ENCODE measurements around the gene ERICH2. TPM values are rescaled to one million over a fixed set of nuclear protein-coding genes. Genes with fewer than 3 reads are reported as not detected.

ERICH2 gene
- total RNA-seq, 4 donors from 2014 or later: not detected

DNA sequence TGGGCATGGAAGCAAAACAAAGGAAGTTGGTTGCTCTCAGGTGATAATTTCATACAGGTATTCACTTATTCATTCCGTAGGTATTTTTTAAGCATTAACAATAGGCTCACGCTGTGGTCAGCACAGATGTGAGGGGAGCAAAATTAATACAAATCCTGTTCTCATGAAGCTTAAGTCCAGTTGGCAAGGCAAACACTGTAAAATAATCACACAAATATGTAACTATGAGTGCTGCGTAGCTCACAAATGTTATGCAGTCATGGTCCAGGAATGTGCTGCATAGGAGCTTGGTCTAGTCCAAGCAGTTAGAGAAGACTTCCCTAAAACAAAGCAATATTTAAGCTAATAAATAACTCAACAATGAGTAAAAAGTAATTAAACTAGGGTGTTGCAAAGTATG is 31.1 kb upstream of the ERICH2 start:
- no peak for TF ChIP-seq CTCF (IDR thresholded peaks at IDR 0.05)
- TF ChIP-seq POLR2A (IDR thresholded peaks at IDR 0.05): no peak
- TF ChIP-seq POLR2AphosphoS5 (IDR thresholded peaks at IDR 0.05): no peak
- TF ChIP-seq EP300 (IDR thresholded peaks at IDR 0.05): no peak
- Histone ChIP-seq H3K4me3 (no peak overlapping the region), H3K27me3 (peaks cover 21% of the 10 kb centered on the region), H3K36me3 (no peaks in the 10 kb centered on the region), H3K4me1 (no peaks in the 10 kb centered on the region), H3K27ac (no peak overlapping the region), H3K9me3 (peaks cover 0 to 13% (median 0%) of the 10 kb centered on the region in 3 donors)
- ATAC-seq: no peak
- 53 to 100% methylated on average over 2 to 3 of the region's 3 CpGs for WGBS, 2 donors (ENCODE audit: low coverage in 1 of 2)

GRCh38 chr2:170739507-170740046 is 30.6 kb upstream of the ERICH2 start:
- TF ChIP-seq EP300 (IDR thresholded peaks at IDR 0.05) (no peak), POLR2A (IDR thresholded peaks at IDR 0.05) (no peak), CTCF (IDR thresholded peaks at IDR 0.05) (no peak), POLR2AphosphoS5 (IDR thresholded peaks at IDR 0.05) (no peak)
- peaks cover 26% of the 10 kb centered on the region for H3K27me3 ChIP-seq
- H3K9me3 ChIP-seq: peaks cover 0 to 13% (median 0%) of the 10 kb centered on the region in 3 donors
- no peak overlapping the region for H3K27ac ChIP-seq
- ATAC-seq: no peak
- 82 to 87% methylated on average over 1 to 3 of the region's 3 CpGs for WGBS, 2 donors (ENCODE audit: low coverage in 1 of 2)
- no peaks in the 10 kb centered on the region for H3K36me3 ChIP-seq
- no peaks in the 10 kb centered on the region for H3K4me1 ChIP-seq
- no peak overlapping the region for H3K4me3 ChIP-seq

- WGBS, 2 donors (ENCODE audit: low coverage in 1 of 2): 76 to 93% methylated on average over 3 of the region's 4 CpGs
- TF ChIP-seq POLR2AphosphoS5 (IDR thresholded peaks at IDR 0.05) (no peak), POLR2A (IDR thresholded peaks at IDR 0.05) (no peak), EP300 (IDR thresholded peaks at IDR 0.05) (no peak), CTCF (IDR thresholded peaks at IDR 0.05) (no peak)
- peaks cover 30% of the 10 kb centered on the region for H3K27me3 ChIP-seq
- H3K36me3 ChIP-seq: no peaks in the 10 kb centered on the region
- peaks cover 0 to 13% (median 0%) of the 10 kb centered on the region in 3 donors for H3K9me3 ChIP-seq
- H3K4me1 ChIP-seq: no peaks in the 10 kb centered on the region
- no peak overlapping the region for H3K27ac ChIP-seq
- no peak for ATAC-seq
- no peak overlapping the region for H3K4me3 ChIP-seq
Measured at GRCh38 chr2:170740660-170741059, 29.5 kb upstream of the ERICH2 start.

GRCh38 chr2:170742000-170742399 is 28.2 kb upstream of the ERICH2 start:
- no peaks in the 10 kb centered on the region for H3K4me1 ChIP-seq
- peaks cover 0 to 9% (median 0%) of the 10 kb centered on the region in 3 donors for H3K9me3 ChIP-seq
- 78 to 88% methylated on average over 1 to 3 of the region's 3 CpGs for WGBS, 2 donors (ENCODE audit: low coverage in 1 of 2)
- no peak overlapping the region for H3K27ac ChIP-seq
- TF ChIP-seq POLR2AphosphoS5 (IDR thresholded peaks at IDR 0.05): no peak
- no peak for TF ChIP-seq POLR2A (IDR thresholded peaks at IDR 0.05)
- no peak for TF ChIP-seq EP300 (IDR thresholded peaks at IDR 0.05)
- no peak for TF ChIP-seq CTCF (IDR thresholded peaks at IDR 0.05)
- H3K4me3 ChIP-seq: no peak overlapping the region
- H3K36me3 ChIP-seq: no peaks in the 10 kb centered on the region
- H3K27me3 ChIP-seq: peaks cover 30% of the 10 kb centered on the region
- ATAC-seq: no peak

DNA sequence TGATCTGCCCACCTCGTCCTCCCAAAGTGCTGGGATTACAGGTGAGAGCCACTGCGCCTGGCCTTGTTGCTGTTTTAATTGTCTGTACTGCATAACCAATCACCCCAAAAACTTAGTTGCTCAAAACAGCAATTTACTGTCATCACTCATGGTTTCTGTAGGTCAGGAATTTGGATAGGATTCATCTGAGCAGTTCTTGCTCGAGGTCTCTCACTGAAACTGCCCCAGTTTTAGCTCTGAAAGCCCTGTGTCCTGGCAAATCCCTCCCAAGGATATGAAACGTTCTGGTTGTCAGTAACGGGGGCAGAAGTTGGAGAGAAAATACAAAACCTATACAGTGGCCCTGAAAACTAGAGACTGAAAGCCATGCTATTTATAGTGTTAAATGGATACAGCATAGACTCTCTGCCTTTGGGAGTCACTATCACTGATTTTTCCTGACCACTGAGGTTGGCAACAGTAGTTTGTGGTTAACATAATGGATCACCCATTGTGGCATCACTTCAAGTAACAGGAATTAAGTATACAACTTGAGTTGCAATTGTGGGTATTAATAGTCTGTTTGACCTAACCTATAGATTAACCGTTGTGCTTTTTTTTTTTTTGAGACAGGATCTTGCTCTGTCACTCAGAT is 27.2 kb upstream of the ERICH2 start:
- no peaks in the 10 kb centered on the region for H3K9me3 ChIP-seq
- H3K27ac ChIP-seq: no peak overlapping the region
- ATAC-seq: no peak
- no peak for TF ChIP-seq POLR2AphosphoS5 (IDR thresholded peaks at IDR 0.05)
- no peak for TF ChIP-seq POLR2A (IDR thresholded peaks at IDR 0.05)
- no peak for TF ChIP-seq EP300 (IDR thresholded peaks at IDR 0.05)
- no peak for TF ChIP-seq CTCF (IDR thresholded peaks at IDR 0.05)
- no peaks in the 10 kb centered on the region for H3K36me3 ChIP-seq
- H3K27me3 ChIP-seq: peaks cover 30% of the 10 kb centered on the region
- H3K4me1 ChIP-seq: no peaks in the 10 kb centered on the region
- H3K4me3 ChIP-seq: no peak overlapping the region
- WGBS, 2 donors (ENCODE audit: low coverage in 1 of 2): 42 to 69% methylated on average over 4 to 5 of the region's 6 CpGs
